SU-DHL-6 (cell line): ENCODE measurements around the gene SH3PXD2A.

Experiments used
- EZH2phosphoT487 ChIP-seq: fragments of 200-600 bp; sonication (generic), shearing (Covaris generic); conservative IDR thresholded peaks from 2 replicates; pipeline ENCODE4 v1.6.1; 2018; ENCODE audit warnings: mild to moderate bottlenecking, antibody characterized with exemption, low read length, moderate library complexity, mixed read lengths
- TF ChIP-seq, protein P1 (sequence below): fragments of 200-600 bp; sonication (generic); IDR thresholded peaks from one replicate; pipeline ENCODE4 v1.5.1; 2017; ENCODE audit warnings: antibody characterized with exemption, mild to moderate bottlenecking, low read length, moderate library complexity; ENCODE audit not compliant: insufficient read depth, poor library complexity, severe bottlenecking

DNA sequence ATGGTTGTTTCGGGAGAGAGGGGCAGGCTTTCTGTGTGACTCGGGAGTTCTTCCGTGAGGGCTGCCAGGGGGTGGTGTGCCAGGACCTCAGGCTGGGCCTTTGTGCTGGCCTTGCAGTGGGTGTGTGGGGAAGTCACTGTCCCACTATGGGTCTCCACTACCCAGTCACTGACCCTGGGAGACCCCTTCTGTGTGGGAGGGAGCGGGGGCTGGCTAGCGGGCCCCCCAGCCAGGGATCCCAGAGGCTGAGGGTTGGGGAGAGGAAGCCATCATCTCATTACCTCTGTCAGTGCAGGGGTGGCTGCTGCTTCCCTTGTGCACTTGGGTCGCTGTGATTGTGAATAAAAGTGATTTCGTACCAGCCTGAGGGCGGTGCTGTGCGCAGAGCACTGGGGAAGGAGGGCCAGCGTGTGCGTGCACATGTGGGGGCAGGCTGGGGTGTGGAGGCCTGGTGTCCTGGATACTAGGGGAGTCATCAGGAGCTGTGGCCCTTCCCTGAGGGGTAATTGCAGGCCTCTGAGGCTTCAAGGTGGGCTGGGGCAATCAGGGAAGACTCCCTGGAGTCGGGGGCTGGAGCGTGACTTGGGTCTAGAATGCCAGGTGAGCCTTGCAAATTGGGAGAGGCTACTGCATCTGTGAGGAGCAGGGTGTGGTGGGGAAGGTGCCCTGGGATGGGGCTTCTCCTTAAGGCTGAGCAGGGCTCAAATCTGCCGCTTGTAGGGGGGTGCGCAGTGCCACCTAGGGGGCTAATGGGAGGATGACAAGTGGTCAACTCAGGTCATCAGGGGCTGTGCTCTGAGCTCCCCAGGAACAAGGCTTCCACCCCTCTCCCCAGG is 263.0 kb downstream of the SH3PXD2A start:
- TF ChIP-seq, protein P1, sequence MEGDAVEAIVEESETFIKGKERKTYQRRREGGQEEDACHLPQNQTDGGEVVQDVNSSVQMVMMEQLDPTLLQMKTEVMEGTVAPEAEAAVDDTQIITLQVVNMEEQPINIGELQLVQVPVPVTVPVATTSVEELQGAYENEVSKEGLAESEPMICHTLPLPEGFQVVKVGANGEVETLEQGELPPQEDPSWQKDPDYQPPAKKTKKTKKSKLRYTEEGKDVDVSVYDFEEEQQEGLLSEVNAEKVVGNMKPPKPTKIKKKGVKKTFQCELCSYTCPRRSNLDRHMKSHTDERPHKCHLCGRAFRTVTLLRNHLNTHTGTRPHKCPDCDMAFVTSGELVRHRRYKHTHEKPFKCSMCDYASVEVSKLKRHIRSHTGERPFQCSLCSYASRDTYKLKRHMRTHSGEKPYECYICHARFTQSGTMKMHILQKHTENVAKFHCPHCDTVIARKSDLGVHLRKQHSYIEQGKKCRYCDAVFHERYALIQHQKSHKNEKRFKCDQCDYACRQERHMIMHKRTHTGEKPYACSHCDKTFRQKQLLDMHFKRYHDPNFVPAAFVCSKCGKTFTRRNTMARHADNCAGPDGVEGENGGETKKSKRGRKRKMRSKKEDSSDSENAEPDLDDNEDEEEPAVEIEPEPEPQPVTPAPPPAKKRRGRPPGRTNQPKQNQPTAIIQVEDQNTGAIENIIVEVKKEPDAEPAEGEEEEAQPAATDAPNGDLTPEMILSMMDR, result peak; percentile 52
- TF ChIP-seq EZH2phosphoT487, result no peak
